Stomach smooth muscle (tissue), 2 donors: ENCODE measurements around the gene DAP.

ENCODE experiments used
- H3K27ac ChIP-seq: one replicate; pipeline ENCODE4 v1.7.0; 2013; ENCODE audit warnings: mild to moderate bottlenecking, low read length, inconsistent platforms
- H3K27me3 ChIP-seq, 2 donors: one replicate each; pipeline ENCODE4 v1.7.0; 2013; ENCODE audit warnings: low read length in 2 of 2; ENCODE audit not compliant: insufficient read depth in 2 of 2, control insufficient read depth in 1 of 2
- H3K36me3 ChIP-seq, 2 donors: one replicate each; pipeline ENCODE4 v1.7.0; 2013; ENCODE audit warnings: low read length in 2 of 2; ENCODE audit not compliant: control insufficient read depth in 2 of 2, insufficient read depth in 2 of 2
- H3K4me1 ChIP-seq: one replicate; pipeline ENCODE4 v1.7.0; 2013; ENCODE audit warnings: low read length; ENCODE audit not compliant: control insufficient read depth, insufficient read depth
- H3K4me3 ChIP-seq, 2 donors: one replicate each; pipeline ENCODE4 v1.7.0; 2013; ENCODE audit warnings: low read length in 2 of 2
- H3K9ac ChIP-seq, 2 donors: one replicate each; pipeline ENCODE4 v1.7.0; 2013; ENCODE audit warnings: low read length in 2 of 2, mild to moderate bottlenecking in 1 of 2
- H3K9me3 ChIP-seq, 2 donors: one replicate each; pipeline ENCODE4 v1.7.0; 2013; ENCODE audit warnings: low read length in 2 of 2; ENCODE audit not compliant: control insufficient read depth in 2 of 2
- donor health status: healthy.
- donor health status: Pancreatic carcinoma.

The DAP gene

DNA sequence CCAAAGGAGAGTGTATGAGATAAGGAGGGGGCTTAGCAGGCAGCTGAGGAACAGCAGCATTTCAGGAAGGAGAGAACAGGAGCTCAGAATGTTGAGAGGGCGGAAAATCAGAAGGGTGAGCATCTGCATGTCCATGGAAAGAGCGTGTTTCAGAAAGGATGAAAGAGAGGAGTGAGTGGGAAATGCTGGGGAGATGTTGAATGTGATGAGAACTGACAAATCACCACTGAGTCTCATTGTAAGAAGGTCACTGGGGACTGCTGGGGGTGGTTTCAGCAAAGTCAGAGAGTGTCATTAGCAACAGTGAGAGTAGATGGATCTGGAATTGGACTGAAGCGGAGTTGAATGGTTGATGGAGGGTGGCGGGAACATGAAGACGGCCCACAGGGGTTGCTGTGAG, 131.4 kb downstream of the DAP start:
- Histone ChIP-seq H3K4me1 (peaks cover 2% of the 10 kb centered on the region), H3K9ac (no peak overlapping the region), H3K4me3 (no peak overlapping the region), H3K9me3 (no peaks in the 10 kb centered on the region), H3K36me3 (no peaks in the 10 kb centered on the region), H3K27ac (no peak overlapping the region), H3K27me3 (peaks cover 3 to 5% of the 10 kb centered on the region in 2 donors)
